GM18526 (cell line): ENCODE measurements around the gene BET1.

Experiments
- POLR2A ChIP-seq: IDR thresholded peaks from 3 replicates; pipeline ENCODE4 v1.6.1; 2011; ENCODE audit not compliant: insufficient read length; ENCODE audit errors: extremely low read depth

The BET1 gene

DNA sequence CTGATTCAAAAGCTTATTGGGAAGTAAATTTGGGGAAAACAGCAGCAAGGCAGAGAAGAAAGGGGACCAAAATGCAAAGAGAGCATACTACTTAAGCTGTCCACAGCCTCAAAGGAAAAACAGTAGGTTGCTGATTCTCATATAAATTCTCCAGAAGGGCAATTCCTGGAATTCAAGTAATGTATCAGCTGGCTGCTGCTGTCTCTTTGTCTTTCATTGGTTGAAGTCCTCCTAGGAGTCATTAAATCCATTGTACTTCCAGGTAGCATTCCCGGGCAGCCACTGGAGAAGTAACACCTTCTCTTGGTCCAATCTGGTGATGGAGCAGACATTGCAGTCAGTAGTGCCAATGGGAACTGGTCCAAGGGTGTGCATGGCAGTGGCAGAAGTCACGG, 22.7 kb downstream of the BET1 start:
- TF ChIP-seq POLR2A = no peak

DNA sequence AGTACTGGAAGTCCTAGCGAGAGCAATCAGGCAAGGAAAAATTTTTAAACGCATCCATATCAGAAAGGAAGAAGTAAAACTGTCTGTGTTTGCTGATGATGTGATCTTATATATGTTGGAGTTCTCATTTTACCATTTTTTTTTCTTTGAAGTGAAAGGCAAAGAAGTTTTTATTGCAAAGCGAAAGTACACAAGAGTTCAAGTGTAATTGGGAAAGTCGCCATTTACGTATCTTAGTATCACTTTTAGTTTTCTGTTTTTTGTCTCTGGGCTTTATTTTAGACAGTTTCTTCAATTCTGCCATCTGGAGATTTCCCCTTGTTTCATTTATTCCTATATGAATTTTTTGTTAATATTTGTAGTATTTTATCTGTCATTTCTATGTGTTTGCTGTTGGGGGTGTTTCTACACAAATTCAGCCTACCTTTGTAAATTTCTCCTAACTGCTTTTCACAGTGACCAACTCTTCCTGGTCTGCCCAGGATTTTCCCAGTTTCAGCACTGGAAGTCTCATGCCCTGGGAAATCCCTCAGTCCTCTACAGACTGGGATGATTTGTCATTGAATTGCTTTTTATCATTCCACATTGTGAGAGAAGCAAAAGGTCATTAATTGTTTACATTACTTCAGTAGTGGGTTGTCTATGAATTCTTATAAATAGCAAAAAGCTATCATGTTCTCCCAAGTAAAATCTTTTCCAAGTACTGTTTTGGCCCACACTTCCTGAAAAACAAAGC, 23.2 kb downstream of the BET1 start:
- no peak for TF ChIP-seq POLR2A

DNA sequence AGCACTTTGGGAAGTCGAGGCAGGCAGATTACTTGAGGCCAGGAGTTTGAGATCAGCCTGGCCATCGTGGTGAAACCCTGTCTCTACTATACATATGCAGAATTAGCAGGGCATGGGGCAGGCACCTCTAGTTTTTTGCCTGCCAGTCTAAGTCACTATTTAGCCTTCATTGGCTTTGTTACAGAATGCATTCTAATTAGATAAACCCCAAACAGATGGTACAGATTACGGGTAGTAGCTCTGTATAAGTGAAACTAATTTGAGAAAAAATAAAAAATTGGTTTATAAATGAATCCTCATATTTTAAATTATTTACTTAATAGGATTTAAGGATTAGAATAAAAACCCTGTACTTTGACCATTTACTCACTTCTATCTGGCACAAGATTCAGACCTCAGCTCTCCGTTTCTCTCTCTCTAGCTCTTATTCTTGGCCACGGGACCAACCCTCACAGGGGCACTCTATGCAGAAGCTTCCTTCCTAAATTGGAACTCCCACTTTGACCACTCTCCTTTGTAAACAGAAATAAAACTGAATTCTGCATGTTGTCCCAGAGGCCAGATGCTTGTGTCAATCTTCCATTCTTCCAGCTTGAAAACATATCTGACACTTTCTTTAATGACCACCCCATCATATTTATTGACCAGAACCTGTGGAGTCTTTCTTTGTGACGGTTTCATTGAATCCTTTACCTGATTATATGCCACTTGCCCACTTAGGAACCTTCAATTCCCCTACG, 26.8 kb downstream of the BET1 start:
- no peak for TF ChIP-seq POLR2A

DNA sequence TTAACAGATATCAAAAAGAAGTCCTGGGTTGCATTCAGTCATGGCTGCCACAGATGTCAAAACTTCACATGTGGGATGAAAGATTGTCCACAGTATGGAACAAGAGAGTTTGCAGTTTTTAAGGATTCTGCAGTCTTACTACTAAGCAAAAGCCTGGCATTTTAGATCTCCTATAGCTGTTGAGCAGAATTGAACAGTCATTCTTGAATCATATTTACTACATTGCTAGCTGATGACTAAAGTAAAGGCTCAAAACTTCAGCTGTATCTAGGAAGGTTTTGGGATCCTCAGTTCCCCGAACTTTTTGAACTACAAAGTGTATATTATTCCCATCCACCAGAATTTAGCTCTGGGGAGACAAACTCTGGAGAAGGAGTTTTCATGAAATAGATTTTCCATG, 31.0 kb downstream of the BET1 start:
- no peak for TF ChIP-seq POLR2A

DNA sequence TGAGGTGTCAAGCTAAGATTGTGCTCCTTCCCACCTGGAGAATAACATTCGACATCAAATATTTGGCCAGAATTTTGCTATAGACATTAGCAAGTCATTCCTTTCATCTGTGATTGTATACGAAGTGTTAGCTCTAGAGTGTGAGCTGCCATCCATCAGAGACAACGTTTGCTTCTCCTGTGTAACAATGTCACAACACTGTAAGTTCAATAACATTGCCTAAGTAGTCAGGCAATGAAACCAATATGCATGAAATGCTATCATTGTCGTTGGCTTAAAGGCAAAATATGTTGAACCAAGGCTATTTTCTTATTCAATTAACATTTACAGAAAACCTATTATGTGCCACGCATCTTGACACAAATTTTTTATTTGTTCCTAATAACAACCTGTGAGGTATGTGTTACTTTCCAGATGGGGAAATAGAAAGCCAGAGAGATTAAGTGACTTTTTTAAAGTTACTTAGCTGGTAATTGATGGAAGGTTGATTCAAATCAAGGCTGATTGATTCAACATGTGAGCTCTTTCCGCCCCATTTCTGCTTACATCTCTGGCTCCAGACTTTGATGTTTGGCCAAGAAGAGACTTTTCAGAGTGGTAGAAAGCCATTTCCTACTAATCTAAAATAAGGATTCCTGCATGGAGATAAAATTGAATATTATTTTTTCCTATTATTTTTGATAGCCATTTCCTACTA, 32.0 kb downstream of the BET1 start:
- no peak for TF ChIP-seq POLR2A

DNA sequence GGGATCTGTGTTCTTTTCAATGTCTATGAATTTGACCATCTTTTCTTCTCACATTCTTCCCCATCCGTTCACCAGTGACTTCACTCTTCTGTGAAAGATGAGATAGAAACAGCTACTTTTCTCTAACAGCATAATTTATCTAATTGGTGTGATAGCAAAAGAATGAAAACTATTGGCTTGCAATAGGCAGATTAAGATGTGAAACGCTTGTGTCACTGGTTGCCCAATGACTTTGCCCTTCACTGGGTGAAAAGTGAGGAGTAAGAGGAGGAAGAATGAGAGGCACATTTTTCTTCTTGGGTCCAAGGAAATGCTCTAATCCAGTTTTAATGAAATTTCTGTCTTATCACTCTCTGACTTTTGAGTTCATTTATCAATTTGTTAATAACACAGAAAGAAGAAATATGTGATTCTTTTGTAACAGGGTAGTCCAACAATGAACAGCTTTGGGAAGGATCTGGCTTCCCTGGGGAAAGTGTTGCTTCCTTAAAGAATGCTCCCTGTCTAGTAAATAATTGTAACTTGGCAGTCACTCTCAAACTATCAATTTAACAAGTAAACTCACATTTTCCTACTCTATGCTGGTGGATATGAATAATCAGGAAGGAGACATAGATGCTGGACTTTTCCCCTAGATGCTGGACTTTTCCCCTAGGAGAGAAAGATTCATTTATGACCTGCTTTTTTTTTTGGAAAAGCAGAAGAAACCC, 35.1 kb downstream of the BET1 start:
- no peak for TF ChIP-seq POLR2A

DNA sequence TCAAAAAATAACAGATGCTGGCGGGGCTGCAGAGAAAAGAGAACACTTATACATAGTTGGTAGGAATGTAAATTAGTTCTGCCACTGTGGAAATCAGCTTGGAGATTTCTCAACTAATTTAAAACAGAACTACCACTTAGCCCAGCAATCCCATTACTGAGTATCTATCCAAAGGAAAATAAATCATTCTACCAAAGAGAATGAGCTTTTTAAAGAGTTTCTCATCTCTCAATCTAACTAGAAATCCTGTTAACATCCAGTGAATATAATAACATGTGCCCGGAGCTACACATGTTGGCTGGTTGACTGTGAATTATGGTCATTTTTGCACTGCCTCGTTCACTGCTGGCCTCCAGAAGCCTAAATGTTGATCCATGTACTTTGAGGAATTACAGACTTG, 39.3 kb downstream of the BET1 start:
- TF ChIP-seq POLR2A = no peak

DNA sequence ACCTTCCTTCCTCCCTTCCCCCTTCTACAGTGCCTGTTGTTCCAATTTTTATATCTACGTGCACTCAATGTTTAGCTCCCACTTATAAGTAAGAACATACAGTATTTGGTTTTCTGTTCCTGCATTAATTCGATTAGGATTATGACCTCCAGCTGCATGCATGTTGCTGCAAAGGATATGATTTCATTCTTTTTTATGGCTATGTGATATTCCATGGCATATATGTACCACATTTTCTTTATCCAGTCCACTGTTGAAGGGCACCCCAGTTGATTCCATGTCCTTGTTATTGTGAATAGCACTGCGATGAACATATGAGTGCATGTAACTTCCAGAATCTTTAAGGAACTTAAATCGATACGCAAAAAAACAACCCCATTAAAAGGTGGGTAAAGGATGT, 39.9 kb downstream of the BET1 start:
- TF ChIP-seq POLR2A = no peak

DNA sequence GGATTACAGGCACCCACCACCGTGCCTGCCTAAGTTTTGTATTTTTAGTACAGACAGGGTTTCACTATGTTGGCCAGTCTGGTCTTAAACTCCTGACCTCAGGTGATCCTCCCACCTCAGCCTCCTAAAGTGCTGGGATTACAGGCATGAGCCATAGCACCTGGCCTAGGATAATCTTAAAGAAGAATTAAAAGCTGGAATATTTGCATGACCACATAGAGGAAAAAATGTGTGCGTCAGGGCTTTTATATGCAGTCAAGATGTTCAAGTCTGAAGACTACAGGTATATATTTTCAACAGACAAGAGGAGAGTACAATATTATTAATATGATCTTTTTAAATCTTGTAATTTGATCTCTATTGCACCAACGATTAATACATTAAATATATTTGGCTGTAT, 43.2 kb downstream of the BET1 start:
- no peak for TF ChIP-seq POLR2A

DNA sequence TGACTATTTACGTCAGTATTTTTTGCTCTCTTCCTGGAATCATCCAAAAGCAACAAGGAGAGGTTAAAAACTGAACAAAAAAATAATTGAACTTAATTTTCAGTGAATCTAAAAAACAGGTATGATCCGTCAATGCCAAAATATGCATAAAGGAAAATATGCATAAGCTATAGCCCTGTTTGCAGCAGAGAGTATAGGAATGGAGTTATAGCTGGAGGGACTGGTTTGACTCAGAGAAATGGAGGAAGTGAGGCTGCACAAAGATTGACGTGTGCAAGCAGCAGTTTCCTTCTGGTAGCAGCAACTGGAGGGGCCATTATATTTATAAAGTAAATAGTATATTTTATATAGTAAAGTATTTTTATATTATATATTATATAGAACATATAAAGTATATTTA, 45.5 kb downstream of the BET1 start:
- no peak for TF ChIP-seq POLR2A

DNA sequence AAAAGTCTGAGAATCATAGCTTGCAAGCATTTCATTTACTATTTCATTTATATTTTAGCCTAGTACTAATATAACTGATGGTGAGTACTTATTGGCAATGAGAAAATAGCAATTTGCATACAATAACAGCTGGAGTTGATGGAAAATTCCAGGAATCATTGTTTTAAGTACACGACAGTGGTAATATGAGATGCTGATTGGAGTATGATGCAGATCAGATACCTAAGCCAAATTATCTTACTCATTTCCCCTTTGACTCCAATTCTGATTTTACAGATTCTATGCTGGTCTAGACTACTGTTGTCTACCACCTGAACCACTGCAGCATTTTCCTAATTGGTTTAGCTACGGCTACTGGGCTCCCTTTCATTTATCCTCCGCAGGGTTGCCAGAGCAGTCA, 45.9 kb downstream of the BET1 start:
- TF ChIP-seq POLR2A = no peak

DNA sequence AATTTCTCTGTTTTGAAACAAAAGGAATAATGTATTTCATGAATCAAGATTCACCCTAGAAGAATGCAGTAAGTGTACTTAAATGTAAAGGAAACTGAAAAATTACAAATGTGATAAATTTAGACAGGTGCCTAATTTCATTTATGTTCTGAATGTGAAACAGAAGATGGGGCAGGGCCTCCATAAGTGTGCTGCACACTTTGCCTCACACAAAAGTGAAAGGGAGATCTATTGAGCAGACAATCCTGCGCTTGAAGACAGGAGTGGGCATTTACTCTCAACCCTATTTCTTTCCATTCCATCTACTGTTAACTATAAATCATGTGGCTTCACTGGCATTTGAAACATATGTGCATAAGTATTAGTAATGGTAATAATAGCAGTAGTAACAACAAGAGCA, 46.4 kb downstream of the BET1 start:
- TF ChIP-seq POLR2A = no peak

DNA sequence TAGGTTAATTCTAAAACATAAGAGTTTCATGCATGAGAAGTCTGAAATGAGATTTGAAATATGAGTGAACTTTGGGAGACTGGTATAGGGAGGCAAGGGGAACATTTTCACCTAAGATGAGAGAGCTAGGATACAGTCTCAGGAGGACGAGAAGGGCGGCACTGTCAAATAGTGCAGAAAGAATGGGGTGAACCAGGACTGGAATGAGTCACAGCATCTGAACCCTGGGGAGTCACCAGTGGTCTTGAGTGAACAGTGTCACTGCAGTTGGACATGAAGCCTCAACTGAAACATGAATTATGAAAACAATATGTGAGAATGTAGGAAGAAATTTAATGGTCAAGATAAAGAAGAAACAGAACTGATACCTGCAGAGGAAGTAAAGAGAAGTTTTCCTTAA, 48.9 kb downstream of the BET1 start:
- TF ChIP-seq POLR2A = no peak

DNA sequence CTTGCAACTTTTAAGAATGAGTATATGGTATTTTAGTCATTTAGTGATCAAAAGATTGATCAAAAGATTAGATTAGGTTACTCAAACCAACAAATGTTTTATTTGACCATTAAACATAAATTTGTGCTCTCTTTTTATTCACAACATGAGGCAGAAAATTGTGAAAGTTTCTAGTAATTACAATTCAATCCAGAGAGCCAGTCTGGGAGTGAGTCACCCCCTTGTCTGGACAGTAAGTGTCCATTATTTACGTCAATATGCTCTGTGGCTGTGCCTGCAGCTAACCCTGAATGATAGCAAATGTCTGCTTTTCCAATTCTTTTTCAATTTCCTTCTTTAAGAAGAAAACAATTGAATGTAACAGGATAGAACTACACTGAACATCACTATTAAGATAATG, 54.7 kb downstream of the BET1 start:
- TF ChIP-seq POLR2A = no peak

DNA sequence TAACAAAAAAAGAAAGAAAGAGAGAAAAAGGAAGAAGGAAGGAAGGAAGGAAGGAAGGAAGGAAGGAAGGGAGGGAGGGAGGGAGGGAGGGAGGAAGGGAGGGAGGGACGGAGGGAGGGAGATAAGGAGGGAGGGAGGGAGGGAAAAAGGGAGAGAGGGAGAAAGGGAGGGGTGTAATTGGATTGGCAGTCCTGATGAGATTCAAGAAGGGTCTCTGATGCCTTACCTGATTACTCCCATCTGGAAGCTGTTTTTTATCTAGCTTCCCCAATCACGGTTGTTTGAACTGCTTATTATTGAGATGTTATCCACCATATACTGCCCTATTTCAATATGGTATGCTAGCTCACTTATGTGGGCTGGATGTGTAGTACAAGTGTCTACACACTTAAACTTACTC, 55.3 kb downstream of the BET1 start:
- no peak for TF ChIP-seq POLR2A

DNA sequence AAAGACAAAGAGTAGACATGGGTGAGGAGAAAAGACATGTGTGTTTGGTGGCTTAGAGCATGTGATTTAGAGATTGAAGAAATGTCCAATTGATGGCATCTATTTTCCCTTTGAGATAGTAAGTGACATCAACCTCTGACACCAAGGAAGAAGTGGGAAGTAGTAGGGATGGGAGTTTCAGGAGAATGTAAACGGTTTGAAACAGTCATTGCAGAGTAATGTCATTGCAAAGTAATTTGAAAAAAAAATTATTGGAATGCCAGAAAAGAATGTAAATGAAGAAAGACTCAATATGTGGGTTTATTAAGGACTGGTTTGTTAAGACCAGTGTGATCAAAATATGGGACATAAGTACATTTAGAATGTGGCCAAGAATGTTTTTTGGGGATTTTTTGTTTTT, 56.0 kb downstream of the BET1 start:
- no peak for TF ChIP-seq POLR2A
